Activated CD4-positive, CD25-positive, alpha-beta regulatory T cell treated with anti-CD3 and anti-CD28 coated beads, Interleukin-2, amount 50 U/mL, for 72 hours (primary cell): ENCODE results near the gene REC8.

Experiments used
- DNase-seq: peaks from one replicate; pipeline ENCODE4 v3.0.0; 2021

REC8 gene, protein sequence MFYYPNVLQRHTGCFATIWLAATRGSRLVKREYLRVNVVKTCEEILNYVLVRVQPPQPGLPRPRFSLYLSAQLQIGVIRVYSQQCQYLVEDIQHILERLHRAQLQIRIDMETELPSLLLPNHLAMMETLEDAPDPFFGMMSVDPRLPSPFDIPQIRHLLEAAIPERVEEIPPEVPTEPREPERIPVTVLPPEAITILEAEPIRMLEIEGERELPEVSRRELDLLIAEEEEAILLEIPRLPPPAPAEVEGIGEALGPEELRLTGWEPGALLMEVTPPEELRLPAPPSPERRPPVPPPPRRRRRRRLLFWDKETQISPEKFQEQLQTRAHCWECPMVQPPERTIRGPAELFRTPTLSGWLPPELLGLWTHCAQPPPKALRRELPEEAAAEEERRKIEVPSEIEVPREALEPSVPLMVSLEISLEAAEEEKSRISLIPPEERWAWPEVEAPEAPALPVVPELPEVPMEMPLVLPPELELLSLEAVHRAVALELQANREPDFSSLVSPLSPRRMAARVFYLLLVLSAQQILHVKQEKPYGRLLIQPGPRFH

DNA sequence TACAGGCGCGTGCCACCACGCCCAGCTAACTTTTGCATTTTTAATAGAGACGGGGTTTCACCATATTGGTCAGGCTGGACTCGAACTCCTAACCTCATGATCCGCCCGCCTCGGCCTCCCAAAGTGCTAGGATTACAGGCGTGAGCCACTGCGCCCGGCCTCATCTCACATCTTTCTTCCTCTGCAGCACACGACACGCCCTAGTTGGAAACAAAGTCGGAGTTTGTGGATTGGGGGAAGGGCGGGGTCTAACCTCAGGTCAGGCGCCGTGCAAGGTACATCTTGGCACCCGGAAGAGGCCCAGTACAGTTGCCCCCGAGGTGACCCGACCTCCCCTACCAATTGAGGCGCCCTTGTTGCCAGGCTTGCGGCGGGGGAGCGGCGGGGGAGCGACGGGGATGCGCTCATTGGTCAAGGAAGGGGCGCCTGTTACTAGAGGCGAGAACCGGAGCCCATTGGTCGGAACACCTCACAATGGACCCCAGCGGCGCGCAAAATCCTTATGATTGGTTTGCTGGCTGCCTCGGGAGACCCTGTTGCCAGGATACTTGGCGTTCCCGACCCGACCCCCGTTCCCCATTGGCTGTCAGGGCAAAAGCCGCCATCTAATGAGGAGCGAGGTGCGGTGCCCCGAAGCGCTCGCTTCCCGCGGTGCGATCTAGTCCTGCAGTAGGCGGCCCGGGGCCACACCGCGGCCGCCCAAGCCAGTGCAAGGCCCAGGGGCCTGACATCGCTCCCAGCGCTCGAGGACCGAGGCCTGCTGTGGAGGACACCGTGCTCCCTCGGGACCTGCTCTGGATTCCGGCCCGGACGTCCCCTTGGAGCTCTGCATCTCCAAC lies at the start of gene REC8:
REC8 (plus strand) TSS at position 659 of the 839 bp plus-strand sequence. CDS start 473 bp downstream, outside the sequence.
- peak; percentile 58 for DNase-seq

DNA sequence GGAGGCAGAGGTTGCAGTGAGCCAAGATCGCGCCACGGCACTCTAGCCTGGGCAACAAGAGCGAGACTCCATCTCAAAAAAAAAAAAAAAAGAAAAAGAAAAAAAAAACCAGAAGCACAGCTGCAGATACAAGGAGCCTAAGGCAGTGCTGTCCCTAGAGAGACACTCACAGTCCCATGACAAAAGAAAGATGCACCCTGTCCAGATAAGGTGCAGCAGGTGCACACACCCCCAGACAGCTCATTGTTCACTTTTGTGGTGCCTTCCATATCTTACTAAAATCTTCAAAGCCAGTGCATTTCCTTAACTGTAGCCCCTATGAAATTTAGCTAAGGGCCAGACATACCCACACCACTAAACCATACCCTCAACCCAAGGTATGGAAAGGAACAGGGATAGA lies 49.5 kb upstream of the REC8 start:
- no peak for DNase-seq

DNA sequence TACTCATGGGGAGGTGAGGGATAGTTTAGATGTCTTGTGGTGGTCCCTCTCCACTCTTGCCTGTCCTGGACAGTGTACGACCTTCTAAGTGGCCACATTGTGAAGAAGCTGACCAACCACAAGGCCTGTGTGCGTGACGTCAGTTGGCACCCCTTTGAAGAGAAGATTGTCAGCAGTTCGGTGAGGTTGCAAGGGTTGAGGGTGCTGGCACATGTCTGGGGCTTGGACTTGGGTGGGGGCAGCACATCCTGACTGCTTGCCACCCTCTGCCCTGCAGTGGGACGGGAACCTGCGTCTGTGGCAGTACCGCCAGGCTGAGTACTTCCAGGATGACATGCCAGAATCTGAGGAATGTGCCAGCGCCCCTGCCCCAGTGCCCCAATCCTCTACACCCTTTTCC lies 49.0 kb upstream of the REC8 start:
- no peak for DNase-seq

DNA sequence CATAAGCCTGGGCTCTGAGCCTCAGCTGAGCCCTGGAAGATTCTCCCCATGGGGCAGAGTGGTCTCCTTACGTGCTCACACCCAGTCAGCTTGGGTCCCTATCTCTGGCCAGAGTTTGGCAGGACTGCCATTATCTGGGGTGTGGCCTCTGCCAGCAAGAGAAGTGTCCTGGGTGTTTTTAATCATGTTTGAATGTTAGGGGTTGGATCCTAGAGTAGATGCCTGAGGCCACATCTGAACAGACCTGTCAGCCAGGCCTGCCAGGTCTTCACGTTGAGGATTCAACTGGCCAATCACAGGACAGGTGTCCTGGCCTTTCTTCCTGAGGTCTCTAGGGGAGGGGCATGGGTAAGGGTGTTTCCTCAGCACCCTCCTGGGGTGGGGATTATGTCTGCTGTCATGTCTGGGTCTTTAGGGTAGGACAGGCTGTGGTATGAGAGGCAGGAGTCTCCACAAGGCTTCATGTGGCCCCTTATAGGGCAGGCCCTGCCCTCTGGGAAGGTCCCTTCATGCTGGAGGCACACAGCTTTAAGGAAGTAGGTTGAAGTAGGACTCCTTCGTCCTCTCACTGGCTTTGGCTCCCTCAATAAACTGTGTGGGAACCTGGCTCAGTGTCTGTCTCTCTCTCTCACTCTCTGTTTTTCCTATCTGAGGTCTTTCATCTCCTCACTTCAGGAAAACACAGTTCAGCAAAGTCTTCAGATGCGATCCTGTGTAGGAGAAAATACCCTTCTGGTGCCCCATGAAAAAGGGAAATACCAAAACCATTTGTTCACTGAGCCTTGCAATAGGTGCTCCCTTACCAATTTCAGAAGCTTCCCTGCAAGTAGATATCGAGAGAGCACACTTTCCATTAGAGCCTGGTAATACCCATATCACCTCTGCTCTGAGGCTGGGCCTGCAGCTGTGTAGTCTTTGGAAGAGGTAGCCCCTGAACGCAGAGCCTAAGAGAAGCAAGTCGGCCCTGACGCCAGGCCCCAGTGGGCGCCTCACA lies 48.2 kb upstream of the REC8 start:
- no peak for DNase-seq

DNA sequence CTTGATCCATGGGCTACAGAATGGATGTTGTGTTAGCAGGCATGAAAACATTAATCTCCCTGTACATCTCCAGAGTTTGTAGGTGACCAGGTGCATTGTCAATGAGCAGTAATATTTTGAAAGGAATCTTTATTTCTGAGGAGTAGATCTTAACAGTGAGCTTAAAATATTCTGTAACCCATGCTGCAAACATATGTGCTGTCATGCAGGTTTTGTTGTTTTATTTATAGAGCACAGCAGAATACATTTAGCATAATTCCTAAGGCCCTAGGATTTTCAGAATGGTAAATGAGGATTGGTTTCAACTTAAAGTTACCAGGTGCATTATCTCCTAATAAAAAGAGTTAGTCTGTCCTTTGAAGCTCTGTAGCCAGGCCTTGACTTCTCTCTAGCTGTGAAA lies 44.9 kb upstream of the REC8 start:
- DNase-seq: no peak

DNA sequence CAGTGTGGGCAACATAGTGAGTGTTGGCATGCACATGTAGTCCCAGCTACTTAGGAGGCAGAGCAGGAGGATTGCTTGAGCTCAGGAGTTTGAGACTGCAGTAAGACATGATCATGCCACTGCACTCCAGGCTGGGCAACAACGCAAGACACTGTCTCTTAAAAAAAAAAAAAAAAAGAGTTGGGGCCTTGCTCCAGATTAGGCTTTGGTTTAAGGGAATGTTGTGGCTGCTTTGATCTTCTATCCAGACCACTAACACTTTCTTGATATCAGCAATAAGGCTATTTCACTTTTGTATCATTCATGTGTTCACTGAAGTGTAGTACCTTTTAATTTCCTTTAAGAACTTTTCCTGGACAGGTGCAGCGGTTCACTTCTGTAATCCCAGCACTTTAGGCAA lies 44.2 kb upstream of the REC8 start:
- no peak for DNase-seq

DNA sequence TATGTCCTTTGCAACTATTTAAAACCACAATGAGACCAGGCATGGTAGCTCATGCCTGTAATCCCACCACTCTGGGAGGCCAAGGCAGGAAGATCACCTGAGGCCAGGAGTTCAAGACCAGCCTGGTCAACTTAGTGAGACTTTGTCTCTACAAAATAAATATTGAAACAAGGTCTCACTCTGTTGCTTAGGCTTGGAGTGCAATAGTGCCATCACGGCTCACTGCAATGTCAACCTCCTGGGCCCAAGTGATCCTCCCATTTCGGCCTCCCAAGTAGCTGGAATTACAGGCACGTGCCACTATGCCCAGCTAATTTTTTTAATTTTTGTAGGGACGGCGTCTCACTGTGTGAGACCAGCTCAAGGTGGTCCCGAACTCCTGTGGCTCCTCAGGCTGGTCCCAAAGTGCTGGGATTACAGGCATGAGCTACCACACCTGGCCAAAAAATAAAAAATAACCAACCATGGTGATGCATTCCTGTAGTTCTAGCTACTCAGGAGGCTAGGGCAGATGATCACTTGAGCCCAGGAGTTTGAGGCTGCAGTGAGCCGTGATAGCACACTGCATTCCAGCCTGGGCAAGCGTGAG lies 42.4 kb upstream of the REC8 start:
- DNase-seq: no peak

DNA sequence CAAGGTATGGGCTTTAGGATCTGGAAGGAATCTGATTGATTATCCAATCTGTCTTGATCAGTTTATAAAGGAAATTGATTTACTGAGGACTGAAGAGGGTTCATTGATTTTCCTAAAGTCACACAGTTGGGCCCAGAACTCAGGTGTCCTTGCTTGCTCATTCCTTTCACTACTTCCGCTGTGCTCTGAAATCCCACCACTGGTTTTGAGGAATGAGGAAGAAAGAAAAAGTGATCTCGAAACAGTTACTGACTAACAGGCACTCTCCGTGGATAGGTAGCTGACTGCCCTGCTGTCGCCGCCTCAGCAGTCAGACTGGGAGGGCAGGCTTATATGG lies 41.5 kb upstream of the REC8 start, which contains the start of gene FITM1:
FITM1 (plus strand) TSS at position 280 of the 337 bp plus-strand sequence. CDS start 905 bp downstream, outside the sequence.
- no peak for DNase-seq

DNA sequence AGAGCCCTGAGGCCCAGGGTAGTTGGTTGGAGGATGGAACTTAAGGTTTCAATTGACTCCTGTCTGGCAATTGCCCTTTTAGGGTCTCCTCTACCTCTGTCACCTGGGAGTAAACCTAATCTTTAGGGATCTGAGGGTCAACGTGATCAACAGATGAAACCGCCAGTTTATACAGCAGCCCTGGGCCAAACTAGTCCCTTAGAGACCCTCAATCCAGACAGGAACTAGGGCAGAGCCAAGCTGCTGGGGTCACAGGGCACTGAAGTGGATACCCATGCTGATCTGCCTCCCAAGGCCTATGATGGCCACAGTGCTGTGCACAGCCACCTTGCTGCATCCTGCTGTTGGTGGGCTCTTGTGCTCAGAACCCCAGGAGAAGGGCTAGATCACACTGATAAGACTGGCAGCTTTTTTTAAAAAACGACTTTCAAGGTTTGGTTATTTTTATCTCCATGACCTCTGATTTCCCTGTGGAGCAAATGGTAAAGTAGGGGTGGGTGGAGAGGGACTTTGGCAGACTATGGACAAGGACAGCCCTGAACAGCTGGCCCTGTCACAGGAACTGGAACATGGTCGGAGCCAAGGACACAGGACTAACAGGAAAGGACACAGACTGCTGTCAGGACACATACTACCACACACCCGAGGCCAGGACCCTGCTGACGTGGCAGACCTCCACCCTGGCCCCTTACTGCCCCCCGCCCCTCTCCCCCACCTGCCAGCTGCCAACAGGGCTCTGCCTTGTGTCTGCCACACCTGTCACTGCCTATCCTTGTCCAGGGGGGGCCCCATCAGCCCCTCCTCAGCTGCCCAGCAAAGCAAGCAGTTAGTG lies 40.9 kb upstream of the REC8 start:
- no peak for DNase-seq

DNA sequence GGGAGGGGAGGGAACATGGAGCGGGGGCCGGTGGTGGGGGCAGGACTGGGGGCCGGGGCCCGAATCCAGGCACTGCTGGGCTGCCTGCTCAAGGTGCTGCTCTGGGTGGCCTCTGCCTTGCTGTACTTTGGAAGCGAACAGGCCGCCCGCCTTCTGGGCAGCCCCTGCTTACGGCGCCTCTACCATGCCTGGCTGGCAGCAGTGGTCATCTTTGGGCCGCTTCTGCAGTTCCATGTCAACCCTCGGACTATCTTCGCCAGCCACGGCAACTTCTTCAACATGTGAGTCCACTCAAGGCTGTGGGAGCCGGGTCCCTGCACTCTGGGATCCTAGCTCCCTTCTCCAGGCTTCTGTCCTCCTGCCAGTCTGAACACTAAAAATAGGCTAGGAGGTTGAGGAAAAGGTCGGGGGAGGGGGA lies 40.3 kb upstream of the REC8 start:
- no peak for DNase-seq

DNA sequence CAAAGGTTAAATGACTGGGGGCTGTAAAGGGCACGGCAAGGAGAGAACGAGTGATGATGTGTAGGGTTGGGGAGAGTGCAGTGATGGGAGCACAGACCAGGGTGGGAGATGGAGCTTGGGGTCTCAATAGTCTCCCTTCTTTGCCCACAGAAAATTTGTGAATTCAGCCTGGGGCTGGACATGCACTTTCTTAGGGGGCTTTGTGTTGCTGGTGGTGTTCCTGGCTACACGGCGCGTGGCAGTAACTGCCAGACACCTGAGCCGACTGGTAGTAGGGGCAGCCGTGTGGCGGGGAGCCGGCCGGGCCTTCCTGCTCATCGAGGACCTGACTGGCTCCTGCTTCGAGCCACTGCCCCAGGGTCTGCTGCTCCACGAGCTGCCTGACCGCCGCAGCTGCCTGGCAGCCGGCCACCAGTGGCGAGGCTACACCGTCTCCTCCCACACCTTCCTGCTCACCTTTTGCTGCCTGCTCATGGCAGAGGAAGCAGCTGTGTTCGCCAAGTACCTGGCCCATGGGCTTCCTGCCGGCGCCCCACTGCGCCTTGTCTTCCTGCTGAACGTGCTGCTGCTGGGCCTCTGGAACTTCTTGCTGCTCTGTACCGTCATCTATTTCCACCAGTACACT lies 39.7 kb upstream of the REC8 start:
- peak; percentile 42 for DNase-seq

DNA sequence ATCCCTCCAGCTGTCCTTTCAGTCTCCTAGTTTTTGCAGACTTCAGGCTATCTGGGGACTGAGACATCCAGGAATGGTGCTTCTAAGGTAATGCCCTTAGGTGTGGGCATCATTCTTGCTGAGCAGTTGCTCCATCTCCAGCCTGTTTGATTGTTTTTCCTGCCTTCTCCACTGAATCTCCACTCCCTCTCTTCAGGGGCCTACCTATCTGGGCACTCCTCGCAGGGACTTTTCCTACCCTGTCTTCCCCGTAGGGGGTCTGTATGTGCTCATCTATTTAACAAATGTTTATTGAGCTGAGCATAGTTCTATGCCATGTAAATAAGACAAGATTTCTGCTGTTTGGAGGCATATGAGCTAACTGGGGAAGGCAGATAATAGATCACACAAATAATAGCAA lies 38.9 kb upstream of the REC8 start:
- no peak for DNase-seq

DNA sequence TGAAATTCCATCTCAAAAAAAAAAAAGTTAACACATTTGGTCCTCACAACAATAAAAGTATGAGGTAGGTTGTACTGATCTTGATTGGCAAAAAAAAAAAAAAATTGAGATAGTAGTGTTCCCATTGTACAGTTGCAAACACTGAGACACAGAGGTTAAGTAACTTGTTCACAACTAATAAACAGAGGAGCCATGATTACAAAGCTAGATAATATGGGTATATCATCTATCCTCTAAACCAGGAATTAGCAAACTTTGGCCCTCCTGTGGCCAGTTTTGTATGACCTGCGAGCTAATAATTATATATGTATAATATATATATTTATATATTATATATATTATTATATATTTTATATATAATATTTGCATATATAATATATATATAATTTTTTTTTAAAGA lies 38.1 kb upstream of the REC8 start:
- DNase-seq: no peak

DNA sequence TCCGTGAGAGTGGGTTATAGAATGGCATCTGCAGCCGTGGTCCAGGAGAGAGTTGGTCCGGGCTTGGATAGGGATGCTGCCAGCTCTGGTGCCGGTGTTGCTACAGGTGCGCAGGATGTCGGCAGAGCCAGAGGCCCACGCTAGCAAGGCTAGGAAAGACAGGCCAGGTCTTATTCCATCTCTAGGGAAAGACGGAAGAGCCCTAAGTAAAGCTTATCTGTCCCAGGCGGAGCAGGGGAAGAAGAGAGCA lies 36.4 kb upstream of the REC8 start:
- DNase-seq: no peak

DNA sequence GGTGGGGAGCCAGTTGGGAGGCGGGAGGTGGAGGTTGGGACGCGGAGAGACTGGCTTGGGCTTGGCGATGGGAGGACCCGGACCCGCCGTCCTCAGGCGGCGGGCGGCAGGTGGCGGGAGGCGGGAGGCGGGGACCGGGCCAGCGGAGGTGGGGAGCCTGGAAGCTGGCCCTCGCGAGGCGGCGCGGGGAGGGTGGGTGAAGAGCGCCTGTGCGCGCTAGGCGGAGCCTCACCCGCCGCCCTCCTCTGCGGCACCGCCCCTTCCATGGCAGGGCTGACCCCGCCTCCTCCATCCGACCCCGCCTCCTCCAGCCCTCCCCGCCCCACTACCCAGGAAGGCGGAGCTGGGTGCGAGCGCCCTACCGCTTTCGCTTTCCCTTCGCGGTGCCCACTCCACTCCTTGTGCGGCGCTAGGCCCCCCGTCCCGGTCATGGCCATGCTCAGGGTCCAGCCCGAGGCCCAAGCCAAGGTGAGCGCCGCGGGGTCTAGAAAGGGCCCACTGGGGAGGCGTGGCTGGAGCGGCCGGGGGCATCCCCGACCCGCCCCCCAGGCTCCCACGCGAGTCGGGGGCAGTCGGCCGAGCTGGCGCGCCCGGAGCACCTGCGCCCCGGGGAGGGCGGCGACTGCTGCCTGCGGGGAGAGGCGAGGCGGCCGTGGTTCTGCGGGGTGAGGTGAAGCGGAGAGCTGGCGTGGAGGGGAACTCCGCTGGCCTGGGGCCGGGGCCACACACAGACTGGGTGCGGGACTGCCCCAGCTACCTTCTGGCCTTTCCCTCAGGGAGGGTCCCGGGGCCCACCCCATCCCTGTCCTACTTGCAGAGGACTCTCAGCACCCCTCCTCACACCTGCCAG lies 35.8 kb upstream of the REC8 start, which contains the start of gene PSME1:
PSME1 (plus strand) TSS at position 361 of the 850 bp plus-strand sequence; CDS start at position 430, 69 bp downstream.
- DNase-seq: peak; percentile 95

DNA sequence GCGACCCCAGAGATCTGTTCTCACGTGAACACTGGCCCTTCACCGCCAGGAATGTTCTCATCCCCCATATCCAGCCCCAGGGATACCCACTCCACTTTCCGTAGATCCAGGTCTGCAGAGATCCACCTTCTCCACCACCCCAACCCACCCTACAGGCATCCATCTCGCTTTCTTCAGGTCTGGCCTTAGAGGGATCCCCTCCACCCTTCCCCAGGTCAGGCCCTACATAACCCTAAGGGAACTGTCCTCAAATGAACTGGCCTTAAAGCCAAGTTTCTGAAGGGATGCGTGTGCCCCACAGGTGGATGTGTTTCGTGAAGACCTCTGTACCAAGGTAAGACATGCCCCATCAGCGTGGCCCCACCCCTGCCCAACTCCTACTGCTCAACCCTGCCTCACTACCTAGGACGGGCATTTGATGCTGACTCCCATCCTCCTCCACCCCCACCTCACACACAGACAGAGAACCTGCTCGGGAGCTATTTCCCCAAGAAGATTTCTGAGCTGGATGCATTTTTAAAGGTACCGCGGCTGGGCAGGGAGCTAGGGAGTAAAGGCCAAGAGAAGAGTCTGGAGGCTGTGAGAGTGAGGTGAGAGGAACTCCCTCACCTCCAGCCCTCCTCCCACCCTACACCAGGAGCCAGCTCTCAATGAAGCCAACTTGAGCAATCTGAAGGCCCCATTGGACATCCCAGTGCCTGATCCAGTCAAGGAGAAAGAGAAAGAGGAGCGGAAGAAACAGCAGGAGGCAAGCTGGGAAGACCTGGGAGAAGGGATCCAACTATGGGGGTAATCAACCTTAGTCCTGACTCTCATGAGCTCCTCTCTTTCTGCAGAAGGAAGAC lies 35.0 kb upstream of the REC8 start:
- DNase-seq: no peak

DNA sequence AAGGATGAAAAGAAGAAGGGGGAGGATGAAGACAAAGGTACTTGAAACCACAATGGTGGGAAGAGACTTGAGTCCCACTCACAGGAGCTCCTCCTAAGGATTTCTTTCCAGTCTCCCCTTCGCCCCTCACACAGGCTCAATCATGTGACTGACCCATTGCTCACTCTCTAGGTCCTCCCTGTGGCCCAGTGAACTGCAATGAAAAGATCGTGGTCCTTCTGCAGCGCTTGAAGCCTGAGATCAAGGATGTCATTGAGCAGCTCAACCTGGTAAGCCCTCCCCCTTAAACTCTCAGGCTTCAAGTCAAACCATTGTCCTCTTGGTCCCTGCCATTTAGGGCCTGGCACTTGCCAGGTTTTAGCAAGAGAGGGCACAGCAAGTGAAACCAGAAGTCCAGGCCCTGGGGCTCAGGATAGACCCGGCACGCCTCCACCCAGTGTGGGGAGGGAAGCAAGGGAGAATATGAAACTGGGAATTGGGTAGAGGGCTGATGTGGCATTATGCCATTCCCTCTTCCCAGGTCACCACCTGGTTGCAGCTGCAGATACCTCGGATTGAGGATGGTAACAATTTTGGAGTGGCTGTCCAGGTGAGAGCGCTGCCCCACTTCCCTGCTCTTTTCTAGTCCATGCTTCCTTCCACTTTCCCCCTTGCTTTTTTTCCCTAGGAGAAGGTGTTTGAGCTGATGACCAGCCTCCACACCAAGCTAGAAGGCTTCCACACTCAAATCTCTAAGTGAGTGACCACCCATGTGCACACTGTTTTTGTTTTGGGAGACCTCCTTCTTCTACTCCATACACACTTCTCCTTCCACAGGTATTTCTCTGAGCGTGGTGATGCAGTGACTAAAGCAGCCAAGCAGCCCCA lies 34.1 kb upstream of the REC8 start:
- no peak for DNase-seq
